Activated CD4-positive, alpha-beta T cell treated with anti-CD3 and anti-CD28 coated beads, Interleukin-10, Interleukin-2, amounts not matched to agents 100 ng/mL and 50 ng/mL, durations not matched to agents 16 hours and 8 hours (primary cell): ENCODE data around the gene WNT5B.
"Not testable (repeated sequence)": the region's sequence is repeated elsewhere in the genome, so short reads cannot be mapped to it uniquely, and the experiment has no call there.

ENCODE experiments used
- DNase-seq: peaks from one replicate; pipeline ENCODE4 v3.0.0-alpha.2; 2020

WNT5B gene

GRCh38 chr12:1602706-1603105, 26.3 kb upstream of the WNT5B start:
- not testable (repeated sequence) for DNase-seq

DNA sequence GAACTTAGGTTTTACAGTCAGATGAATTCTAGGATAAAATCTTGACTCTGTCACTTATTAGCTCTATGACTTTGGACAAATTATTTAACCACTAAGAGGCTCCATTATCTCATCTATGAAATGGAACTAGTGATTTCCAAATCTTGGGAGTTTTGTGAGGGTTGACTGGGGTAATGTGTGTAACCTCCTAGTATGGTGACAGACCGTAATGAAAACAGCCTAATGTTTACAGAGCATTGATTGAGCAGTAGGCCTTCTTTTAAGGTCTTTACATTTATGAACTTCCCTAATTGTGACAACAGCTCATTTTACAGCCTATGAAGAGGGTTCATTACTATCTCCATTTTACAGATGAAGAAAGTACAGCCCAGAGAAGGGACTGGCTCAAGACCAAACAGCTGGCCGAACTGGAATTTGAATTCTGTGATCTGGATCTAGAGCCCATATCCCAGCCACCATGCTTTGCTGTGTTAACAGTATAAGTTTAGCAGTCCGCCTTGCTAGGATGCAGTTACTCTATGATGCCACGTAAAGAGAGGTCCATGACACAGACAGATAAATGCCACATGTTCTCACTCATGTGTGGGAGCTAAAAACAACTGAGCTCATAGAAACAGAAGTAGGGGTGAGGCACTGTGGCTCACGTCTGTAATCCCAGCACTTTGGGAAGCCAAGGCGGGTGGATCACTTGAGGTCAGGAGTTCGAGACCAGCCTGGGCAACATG, 25.6 kb upstream of the WNT5B start:
- DNase-seq, result no peak

GRCh38 chr12:1604464-1604863, 24.6 kb upstream of the WNT5B start:
- no peak for DNase-seq

DNA sequence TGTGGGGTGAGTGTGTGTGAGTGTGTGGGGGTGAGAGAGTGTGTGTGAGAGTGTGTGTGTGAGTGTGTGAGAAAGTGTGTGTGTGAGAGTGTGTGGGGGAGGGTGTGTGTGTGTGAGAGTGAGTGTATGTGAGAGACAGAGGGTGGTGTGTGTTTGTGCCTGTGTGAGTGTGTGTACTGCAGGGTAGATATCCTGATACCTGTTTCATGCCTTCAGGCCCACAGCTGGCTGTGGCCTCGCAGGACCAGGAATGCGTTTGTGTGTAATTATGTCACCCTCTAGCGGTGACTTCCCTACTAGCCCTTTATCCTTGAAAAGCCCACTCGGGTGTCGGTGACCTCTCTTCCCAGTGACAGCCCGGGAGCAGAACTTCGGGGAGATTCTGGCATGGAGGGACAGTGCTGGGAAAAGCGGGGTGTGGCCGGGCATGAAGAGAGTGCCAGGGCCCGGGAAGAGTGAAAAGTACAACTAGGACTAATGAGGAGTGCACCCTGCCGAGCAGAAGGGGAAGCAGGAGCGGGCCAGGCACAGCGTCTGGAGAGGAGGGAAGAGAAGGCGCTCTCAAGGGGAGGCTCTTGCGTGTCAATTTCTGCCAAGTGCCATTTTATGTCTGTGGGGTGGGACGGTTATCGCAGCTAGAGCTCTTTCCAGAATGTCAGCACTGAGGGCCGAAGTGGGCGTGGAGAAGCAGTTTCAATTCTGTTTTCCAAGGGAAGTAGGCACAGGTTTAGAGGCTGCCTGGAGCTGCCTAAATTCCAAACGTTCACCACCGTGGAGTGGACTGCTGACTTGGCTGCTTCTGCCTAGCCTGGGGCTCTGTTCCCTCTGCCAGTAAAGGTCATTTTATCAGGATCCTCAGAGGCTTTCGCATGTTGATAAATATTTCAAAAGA, 23.7 kb upstream of the WNT5B start:
- DNase-seq, result peak; percentile 75

DNA sequence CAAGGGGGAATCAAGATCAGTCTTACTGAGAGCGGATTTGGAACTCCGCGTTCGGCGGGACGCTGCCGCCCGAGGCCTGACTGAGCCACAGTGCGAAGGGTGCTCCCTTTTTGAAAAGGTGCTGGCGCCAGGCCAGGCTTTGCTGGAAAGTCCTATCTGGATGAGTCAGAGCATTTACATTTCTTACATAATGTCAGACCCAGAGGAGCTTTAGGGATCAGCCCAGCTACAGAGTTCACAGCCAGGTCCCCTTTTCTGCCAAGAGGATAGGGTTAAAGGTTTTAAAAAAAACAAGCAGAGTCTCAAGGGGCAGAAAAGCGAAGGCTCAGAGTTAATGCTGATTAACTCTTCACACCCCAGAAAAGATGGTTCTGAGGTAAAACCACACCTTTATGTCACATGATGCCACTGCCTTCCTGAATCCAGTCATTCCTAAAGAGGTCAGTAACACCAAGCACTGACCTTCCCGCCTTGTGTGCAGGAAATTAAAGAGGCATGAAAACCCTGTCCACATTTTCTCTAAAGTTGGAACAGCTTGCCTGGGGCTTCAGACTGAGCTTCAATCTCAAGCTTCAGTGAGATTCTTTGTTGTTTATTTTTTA, 22.9 kb upstream of the WNT5B start:
- peak; percentile 74 for DNase-seq

GRCh38 chr12:1607940-1608712, 20.9 kb upstream of the WNT5B start:
- no peak for DNase-seq

DNA sequence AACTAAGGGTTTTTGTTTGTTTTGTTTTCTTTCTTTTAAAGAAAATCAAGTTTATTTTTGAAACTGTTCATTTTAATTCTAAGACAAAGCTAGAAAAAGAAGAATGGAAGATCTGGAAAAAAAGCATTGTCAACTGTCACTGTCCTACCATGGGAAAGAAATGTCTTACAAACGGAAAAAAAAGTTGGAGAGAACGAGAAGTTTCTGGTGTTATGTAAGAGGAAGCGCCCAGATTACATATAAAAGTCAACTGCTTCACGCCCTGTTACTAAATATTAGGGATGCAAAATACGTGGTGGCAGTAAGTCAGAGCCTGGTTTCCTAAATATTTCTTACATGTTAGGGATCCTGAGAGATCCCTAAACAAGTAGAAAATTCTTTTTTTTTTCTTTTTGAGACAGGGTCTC, 20.3 kb upstream of the WNT5B start:
- DNase-seq, result no peak

GRCh38 chr12:1610072-1610643, 18.9 kb upstream of the WNT5B start:
- no peak for DNase-seq

DNA sequence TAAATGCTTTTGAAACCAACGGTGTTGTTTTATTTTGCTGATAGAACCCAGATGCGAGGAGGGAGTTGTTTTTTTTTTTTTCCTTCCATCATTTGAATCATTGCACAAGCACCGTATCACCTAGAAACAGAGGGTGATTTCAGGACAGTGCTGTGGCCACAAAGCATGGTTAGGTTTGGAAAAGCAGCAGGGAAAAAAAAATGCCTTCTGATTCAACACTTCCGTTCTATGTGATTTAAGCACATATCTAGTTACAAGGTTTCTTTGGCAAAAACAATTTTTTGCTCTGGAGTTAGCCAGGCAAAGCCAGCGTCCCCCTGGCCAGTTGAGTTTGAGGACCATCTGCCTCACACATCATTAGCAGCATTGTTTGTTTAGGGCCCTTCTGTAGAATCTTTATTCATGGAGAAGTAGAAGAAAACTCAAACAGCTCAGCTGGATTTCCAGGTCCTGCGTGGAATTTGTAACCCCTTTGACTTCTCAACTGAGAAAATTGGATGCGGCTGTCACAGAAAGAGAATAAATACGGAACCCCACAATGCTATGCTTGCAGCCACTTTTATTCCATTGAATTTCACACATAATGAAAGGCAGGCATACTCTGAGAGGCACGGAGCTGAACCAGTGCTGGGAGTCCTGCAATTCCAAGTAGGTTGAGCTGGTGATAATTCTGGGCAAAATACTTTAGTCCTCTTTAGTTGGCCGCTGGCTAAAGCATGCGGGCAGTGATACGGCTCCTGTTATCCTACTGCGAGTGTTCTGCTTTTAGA, 17.0 kb upstream of the WNT5B start:
- no peak for DNase-seq

GRCh38 chr12:1613860-1614259, 15.2 kb upstream of the WNT5B start:
- DNase-seq, result no peak

DNA sequence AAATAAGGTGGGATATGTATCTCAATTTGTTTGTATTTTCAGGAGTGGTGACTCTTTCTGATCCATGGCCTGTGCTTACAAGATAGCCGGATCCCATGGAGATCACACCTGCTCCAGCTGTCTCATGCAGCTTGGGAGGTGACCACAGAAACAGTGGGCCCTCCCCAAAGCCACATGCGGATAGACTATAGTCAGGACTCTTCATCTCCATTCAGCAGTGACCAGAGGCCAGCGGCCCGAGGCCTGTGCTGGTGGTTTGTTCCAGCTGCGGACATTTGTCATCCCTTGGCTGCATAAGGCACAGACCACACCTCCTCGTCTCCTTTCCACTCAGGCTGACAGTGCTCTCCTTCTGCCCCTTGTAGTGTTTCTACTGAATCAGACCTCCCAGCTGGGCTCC, 14.7 kb upstream of the WNT5B start:
- DNase-seq, result no peak

DNA sequence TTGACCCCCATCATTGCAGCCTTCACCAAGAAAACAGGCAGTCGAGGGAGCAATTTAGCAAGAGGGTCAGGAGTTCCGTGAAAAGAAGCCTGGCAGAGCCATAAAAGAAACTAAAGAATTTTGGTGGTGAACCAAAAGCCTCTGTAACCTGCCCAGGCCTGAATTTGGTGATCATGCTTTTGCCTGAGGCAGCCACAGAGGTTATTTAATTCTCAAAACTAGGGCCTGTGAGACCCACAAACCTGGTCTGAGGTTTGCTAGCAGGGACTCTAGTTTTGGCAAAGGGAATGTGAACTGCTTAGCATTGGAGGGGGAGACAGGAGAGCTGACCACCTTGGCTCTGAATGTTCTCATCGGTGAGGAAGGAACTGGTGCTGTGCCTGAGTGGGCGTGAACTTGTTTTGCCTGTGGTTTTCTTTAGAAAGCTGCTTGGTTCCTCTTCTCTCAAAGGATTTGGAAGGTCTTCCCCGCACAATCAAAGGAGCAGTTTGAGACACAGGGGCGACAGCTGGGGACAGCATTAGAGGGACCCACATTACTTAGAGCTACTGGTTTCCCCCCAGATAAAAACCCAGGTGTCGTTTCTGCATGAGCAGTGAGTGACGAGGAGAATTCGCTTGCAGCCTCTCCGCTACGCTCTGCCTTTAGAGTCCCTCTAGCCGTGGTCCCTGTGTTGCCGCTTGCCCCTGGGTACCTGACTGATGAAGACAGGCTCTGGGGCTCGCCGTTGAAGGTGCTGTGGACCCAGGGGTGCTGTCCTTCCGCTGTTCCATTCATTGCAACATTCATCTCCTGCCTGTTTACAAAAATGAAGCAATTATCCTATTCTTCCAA, 12.6 kb upstream of the WNT5B start:
- DNase-seq, result no peak

DNA sequence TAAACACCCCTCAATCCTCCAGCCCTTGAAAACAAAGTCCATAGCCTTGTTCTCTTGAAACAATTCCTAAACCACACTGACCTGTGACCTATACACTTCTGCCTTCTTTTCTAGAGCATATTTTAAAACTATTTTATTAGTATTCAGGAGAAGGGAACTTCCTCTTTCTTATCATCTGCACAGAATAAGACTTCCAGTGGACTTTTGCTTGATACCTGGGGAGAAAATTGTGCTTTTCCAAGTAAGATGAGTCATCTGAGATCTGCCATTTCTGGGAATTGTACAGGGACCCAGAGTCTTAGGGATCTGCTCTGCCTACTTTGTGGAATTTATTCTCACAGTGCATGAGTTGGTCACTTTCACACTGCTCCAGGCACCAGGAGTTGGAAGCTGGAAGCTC, 10.5 kb upstream of the WNT5B start:
- no peak for DNase-seq

GRCh38 chr12:1619159-1619558, 9.9 kb upstream of the WNT5B start:
- DNase-seq, result no peak

- DNase-seq, result peak; percentile 79
Observed at GRCh38 chr12:1619587-1619986, 9.4 kb upstream of the WNT5B start.

DNA sequence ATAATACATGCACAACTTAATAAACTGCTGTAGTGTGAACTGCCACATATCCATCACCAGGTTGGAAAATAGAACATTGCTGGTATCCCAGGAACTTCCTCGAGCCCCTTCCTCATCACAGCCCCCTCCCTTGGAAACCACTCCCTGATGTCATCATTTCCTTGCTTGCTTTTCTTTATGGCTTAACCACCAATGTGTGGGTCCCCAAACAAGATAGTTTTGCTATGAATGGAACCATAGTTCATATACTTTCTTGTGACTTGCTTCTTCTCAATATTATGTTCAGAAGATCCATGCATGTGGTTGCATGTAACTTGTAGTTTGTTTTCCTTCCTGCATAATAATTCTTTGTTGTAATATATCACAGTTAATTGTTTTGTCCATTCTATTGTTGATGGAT, 8.9 kb upstream of the WNT5B start:
- peak; percentile 63 for DNase-seq

DNA sequence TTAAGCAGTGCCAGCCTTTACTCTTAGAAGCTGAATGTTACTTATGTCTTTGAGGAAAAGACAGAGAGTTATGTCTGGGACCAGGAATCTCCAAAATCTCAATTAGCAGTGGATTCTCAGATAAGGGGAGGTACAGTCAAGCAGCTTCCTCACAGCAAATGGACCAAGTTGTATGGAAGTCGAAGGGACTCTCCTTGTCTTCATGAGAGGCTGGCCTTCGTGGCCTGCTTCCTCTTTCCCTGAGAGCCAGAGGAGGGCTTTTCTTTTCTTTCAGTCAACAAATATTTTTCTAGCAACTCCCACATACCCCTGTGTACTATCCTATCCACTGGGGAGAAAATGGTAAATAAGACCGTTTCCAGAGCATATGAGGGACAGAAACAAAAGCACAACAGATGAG, 6.6 kb upstream of the WNT5B start:
- DNase-seq, result no peak

GRCh38 chr12:1629338-1630132, 504 bp downstream of the WNT5B start:
- DNase-seq, result no peak

- no peak for DNase-seq
Observed at GRCh38 chr12:1630133-1630826, 1.2 kb downstream of the WNT5B start.
